CD4-positive, CD25-positive, alpha-beta regulatory T cell (primary cell): ENCODE results near the gene NCBP3. TPM values are rescaled to one million over a fixed set of nuclear protein-coding genes. Genes with fewer than 3 reads are reported as not detected.

ENCODE experiments used
- ATAC-seq, 2 donors: fragments of 150-1000 bp; cut with Tn5 transposase; one replicate each; pipeline ENCODE4 v1.10.0; 2021; ENCODE audit warnings: low read depth in 2 of 2, moderate number of reproducible peaks in 2 of 2, moderate library complexity in 1 of 2
- DNase-seq, 3 donors: peaks; one replicate each; pipeline versions ENCODE4 v3.0.0 to v3.0.0-alpha.2; 2012 to 2022; ENCODE audit warnings: mixed read lengths in 1 of 3
- H3K27ac ChIP-seq: one replicate; pipeline ENCODE4 v1.7.0; 2013; ENCODE audit warnings: mild to moderate bottlenecking, low read length; ENCODE audit not compliant: insufficient read depth, poor library complexity, severe bottlenecking
- H3K27me3 ChIP-seq: one replicate; pipeline ENCODE4 v1.7.0; 2013; ENCODE audit warnings: low read length; ENCODE audit not compliant: control insufficient read depth, insufficient read depth
- H3K36me3 ChIP-seq: one replicate; pipeline ENCODE4 v1.7.0; 2013; ENCODE audit warnings: mild to moderate bottlenecking, low read length, moderate library complexity; ENCODE audit not compliant: control insufficient read depth, insufficient read depth
- H3K4me1 ChIP-seq: 2 replicates; pipeline ENCODE4 v1.7.0; 2013; ENCODE audit warnings: mild to moderate bottlenecking, low read length; ENCODE audit not compliant: insufficient read depth, control insufficient read depth, poor library complexity, severe bottlenecking
- H3K4me3 ChIP-seq: one replicate; pipeline ENCODE4 v1.7.0; 2013; ENCODE audit warnings: low read depth, mild to moderate bottlenecking, low read length, moderate library complexity
- H3K9me3 ChIP-seq, 2 experiments: 1 replicate in 1 of 2; 2 replicates in 1 of 2; pipeline ENCODE4 v1.7.0; 2013; ENCODE audit warnings: low read length in 2 of 2, mild to moderate bottlenecking in 1 of 2, moderate library complexity in 1 of 2; ENCODE audit not compliant: control insufficient read depth in 2 of 2
- H3K27ac Mint-ChIP-seq, 3 donors: one replicate each; pipeline ENCODE4 v1.8.0; 2020 to 2022; ENCODE audit warnings: mild to moderate bottlenecking in 3 of 3, mixed read lengths in 3 of 3, moderate library complexity in 2 of 3
- H3K27me3 Mint-ChIP-seq: one replicate; pipeline ENCODE4 v1.8.0; 2022; ENCODE audit warnings: mild to moderate bottlenecking, mixed read lengths
- H3K36me3 Mint-ChIP-seq: one replicate; pipeline ENCODE4 v1.8.0; 2020; ENCODE audit warnings: mixed read lengths
- H3K4me1 Mint-ChIP-seq, 4 donors: one replicate each; pipeline ENCODE4 v1.8.0; 2020 to 2022; ENCODE audit warnings: mixed read lengths in 4 of 4, mild to moderate bottlenecking in 1 of 4
- H3K4me3 Mint-ChIP-seq, 4 donors: one replicate each; pipeline ENCODE4 v1.8.0; 2020 to 2022; ENCODE audit warnings: mild to moderate bottlenecking in 4 of 4, mixed read lengths in 4 of 4, moderate library complexity in 3 of 4
- H3K9me3 Mint-ChIP-seq, 7 donors: one replicate each; pipeline ENCODE4 v1.8.0; 2020 to 2022; ENCODE audit warnings: mixed read lengths in 7 of 7, mild to moderate bottlenecking in 3 of 7, moderate library complexity in 2 of 7
- polyA plus RNA-seq, 4 donors: library from polyadenylated mRNA; unstranded; fragments of 300-500 nt; fragmentation: Illumina TruSeq; gene quantifications; one replicate each; pipeline ENCODE4 v1.2.3, GENCODE V29; 2021
- total RNA-seq: library from RNA; stranded (reverse); gene quantifications from one replicate; pipeline ENCODE4 v1.2.3, GENCODE V29; 2022

The NCBP3 gene
- total and polyA plus RNA-seq, 5 donors from 2014 or later, result 10.5 to 46.0 (median 12.8) TPM

DNA sequence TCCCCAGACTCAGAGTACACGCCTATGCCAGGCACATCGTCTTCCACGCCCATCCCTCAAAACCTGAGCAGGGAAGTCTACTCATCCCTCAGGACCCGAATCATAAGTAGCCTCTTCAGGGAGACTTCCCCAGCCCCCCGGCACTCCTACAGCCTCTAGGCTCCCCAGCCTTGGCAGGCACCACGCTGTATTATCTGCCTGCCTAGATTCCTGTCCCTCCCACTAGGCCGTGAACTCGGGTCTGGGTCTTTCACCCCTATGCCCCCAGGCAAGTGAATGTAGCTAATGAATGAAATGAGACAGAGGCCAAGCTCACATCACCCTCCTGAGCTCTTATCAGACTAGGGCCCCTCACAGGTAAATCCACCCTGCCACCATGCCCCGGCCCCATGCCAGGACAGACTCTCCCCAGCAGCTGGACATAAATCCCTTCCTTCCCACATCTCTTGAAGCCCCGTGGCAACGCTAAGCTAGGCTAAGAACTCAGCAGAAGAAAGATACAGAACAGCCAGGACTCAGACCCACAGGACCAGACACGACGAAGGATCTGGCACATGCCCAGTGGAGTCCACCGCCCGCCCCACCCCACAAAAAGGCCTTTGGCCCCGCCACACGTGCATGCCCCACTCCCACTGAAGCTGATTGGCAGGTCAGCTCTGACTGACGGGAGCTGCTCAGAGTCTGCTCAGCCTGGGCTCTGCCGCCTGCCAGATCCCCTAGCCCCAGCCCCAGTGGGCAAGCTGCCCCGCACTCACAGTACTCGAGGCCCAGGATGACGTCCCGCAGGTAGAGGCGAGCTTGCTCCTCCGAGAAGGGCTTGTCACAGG lies 33.8 kb upstream of the NCBP3 start:
- ATAC-seq (no peak), DNase-seq (no peak)
- H3K4me1 ChIP-seq, result no peaks in the 10 kb centered on the region
- peaks cover 13% of the 10 kb centered on the region for H3K36me3 Mint-ChIP-seq
- H3K27ac Mint-ChIP-seq, result peak overlapping the region in 1 of 3 donors; percentile 42
- H3K9me3 ChIP-seq, result no peaks in the 10 kb centered on the region
- H3K9me3 Mint-ChIP-seq, result no peaks in the 10 kb centered on the region
- H3K27ac ChIP-seq, result no peak overlapping the region
- peaks cover 0 to 4% (median 2%) of the 10 kb centered on the region in 4 donors for H3K4me1 Mint-ChIP-seq
- no peak overlapping the region for H3K4me3 Mint-ChIP-seq
- no peak overlapping the region for H3K4me3 ChIP-seq
- H3K27me3 ChIP-seq, result no peaks in the 10 kb centered on the region
- peaks cover 2% of the 10 kb centered on the region for H3K36me3 ChIP-seq
- no peaks in the 10 kb centered on the region for H3K27me3 Mint-ChIP-seq

DNA sequence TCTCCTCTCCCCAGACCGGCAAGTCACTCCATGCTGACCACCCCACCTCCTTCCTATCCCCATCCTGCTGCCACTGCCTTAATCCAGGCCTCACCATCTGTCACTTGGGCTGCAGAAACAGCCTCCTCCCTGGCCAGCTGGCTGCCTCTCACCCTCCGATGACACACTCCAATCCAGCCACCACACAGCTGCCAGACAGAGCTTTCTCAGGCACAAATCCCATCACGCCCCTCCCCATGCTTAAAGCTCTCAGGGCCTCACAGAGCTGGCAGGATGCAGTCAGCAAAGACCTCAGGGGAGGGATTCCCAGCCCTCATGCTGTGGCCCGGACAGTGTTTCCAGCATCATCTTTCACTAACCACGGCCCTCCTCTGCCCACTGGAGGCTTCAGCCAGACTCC lies 33.1 kb upstream of the NCBP3 start:
- no peaks in the 10 kb centered on the region for H3K27me3 ChIP-seq
- peaks cover 13% of the 10 kb centered on the region for H3K36me3 Mint-ChIP-seq
- no peaks in the 10 kb centered on the region for H3K9me3 Mint-ChIP-seq
- H3K36me3 ChIP-seq, result peaks cover 2% of the 10 kb centered on the region
- DNase-seq, result no peak
- ATAC-seq, result no peak
- H3K4me1 ChIP-seq, result no peaks in the 10 kb centered on the region
- no peak overlapping the region for H3K27ac ChIP-seq
- no peak overlapping the region for H3K4me3 ChIP-seq
- no peaks in the 10 kb centered on the region for H3K9me3 ChIP-seq
- H3K27ac Mint-ChIP-seq, result no peak overlapping the region
- peaks cover 0 to 4% (median 2%) of the 10 kb centered on the region in 4 donors for H3K4me1 Mint-ChIP-seq
- H3K27me3 Mint-ChIP-seq, result no peaks in the 10 kb centered on the region
- H3K4me3 Mint-ChIP-seq, result no peak overlapping the region

DNA sequence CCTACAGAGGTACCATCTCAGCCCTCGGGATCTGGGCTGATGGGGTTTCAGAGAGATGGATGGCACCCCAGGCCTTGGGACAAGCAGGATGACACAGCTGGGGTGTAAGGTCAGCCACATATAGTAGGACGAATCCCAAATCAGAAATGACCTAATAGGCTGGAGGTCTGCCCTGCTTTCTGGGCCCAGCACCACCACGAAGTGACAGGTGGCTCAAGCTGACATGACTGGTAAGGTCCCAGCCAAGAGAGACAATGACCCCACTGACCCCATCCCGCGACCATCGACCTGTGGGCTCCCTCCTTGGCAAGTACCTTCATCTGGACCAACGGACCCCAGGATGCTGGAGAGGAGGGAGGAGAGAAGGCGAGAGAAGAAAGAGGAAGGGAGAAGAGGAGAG lies 31.2 kb upstream of the NCBP3 start:
- Mint-ChIP-seq H3K9me3 (no peaks in the 10 kb centered on the region), H3K4me3 (no peak overlapping the region), H3K27me3 (no peaks in the 10 kb centered on the region), H3K36me3 (peaks cover 19% of the 10 kb centered on the region), H3K4me1 (peaks cover 0 to 2% (median under 1%) of the 10 kb centered on the region in 4 donors), H3K27ac (no peak overlapping the region)
- no peak for DNase-seq
- no peaks in the 10 kb centered on the region for H3K9me3 ChIP-seq
- peaks cover 5% of the 10 kb centered on the region for H3K36me3 ChIP-seq
- no peaks in the 10 kb centered on the region for H3K27me3 ChIP-seq
- no peak overlapping the region for H3K27ac ChIP-seq
- no peak for ATAC-seq
- no peaks in the 10 kb centered on the region for H3K4me1 ChIP-seq
- H3K4me3 ChIP-seq, result no peak overlapping the region

DNA sequence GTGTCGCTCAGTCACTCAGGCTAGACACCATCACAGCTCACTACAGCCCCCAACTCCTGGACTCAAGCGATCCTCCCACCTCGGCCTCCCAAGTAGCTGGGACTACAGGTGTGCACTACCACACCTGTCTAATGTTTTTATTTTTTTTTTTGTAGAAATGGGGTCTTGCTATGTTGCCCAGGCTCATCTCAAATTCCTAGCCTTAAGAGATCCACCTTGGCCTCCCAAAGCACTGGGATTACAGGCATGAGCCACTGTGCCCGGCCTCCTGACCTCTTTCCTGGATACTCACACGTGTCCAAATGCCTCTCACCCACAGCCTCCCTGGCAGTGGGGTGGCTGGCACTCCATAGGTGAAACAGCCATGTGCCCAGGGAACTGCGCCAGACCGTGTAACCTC lies 29.3 kb upstream of the NCBP3 start:
- Mint-ChIP-seq H3K4me1 (peaks cover 0 to 2% (median under 1%) of the 10 kb centered on the region in 4 donors), H3K27ac (peak overlapping the region in 1 of 3 donors; percentile 35), H3K27me3 (no peaks in the 10 kb centered on the region), H3K4me3 (no peak overlapping the region), H3K9me3 (no peaks in the 10 kb centered on the region), H3K36me3 (peaks cover 15% of the 10 kb centered on the region)
- DNase-seq, result no peak
- ATAC-seq, result no peak
- H3K27me3 ChIP-seq, result no peaks in the 10 kb centered on the region
- H3K27ac ChIP-seq, result no peak overlapping the region
- H3K36me3 ChIP-seq, result peaks cover 5% of the 10 kb centered on the region
- H3K4me3 ChIP-seq, result no peak overlapping the region
- no peaks in the 10 kb centered on the region for H3K9me3 ChIP-seq
- H3K4me1 ChIP-seq, result no peaks in the 10 kb centered on the region

DNA sequence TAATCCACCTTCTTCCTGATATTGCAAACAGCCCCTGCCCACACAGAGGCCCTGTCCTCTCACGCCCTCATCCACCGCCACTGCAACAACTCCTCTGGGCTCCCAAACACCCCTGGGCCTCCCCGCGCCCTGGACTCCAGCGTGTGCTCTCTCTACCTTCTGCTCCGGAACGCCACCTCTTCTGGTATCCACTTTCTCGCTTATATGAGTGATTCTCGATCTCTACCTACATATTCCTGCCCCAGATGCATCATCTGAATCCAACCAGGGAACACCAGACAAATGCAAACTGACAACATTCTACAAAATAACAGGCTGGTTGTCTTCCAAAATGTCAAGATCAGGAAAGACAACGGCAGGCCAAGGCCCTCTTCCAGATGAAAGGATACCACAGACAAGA lies 27.8 kb upstream of the NCBP3 start:
- peak overlapping the region in 1 of 3 donors; percentile 82 for H3K27ac Mint-ChIP-seq
- H3K4me3 Mint-ChIP-seq, result no peak overlapping the region
- no peak for DNase-seq
- Histone ChIP-seq H3K4me1 (no peaks in the 10 kb centered on the region), H3K27ac (no peak overlapping the region), H3K27me3 (no peaks in the 10 kb centered on the region), H3K4me3 (no peak overlapping the region), H3K9me3 (no peaks in the 10 kb centered on the region), H3K36me3 (peaks cover 5% of the 10 kb centered on the region)
- H3K36me3 Mint-ChIP-seq, result peaks cover 5% of the 10 kb centered on the region
- ATAC-seq, result no peak
- H3K4me1 Mint-ChIP-seq, result peaks cover 0 to 1% (median 0%) of the 10 kb centered on the region in 4 donors
- H3K9me3 Mint-ChIP-seq, result no peaks in the 10 kb centered on the region
- no peaks in the 10 kb centered on the region for H3K27me3 Mint-ChIP-seq

DNA sequence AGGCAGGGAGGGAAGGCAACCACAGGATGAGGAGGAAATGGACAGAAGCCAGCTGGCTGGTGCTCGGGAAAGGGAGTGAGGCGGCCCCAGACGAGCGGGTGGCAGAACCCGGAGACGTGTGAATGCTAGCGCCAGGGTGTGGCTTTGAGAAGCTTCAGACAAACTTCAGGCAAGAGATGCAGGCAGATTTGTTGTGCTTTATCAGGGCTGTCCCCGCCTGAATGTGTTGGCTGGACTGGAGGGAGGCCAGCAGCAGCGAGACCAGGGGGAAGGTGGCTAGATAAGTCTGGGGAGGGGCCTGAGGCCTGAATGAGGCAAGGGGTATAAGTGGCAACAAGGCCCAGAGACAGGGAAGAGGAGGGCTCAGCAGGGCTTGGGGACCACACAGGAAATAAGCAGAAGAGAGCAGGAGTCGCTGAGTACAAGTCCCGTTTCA lies 24.8 kb upstream of the NCBP3 start:
- no peak overlapping the region for H3K27ac ChIP-seq
- H3K27me3 Mint-ChIP-seq, result no peaks in the 10 kb centered on the region
- ATAC-seq (peak in 1 of 2 donors; percentile 52), DNase-seq (no peak)
- peaks cover 4% of the 10 kb centered on the region for H3K36me3 ChIP-seq
- no peaks in the 10 kb centered on the region for H3K9me3 ChIP-seq
- H3K4me3 ChIP-seq, result no peak overlapping the region
- no peak overlapping the region for H3K27ac Mint-ChIP-seq
- no peaks in the 10 kb centered on the region for H3K27me3 ChIP-seq
- H3K9me3 Mint-ChIP-seq, result no peaks in the 10 kb centered on the region
- no peaks in the 10 kb centered on the region for H3K4me1 Mint-ChIP-seq
- no peak overlapping the region for H3K4me3 Mint-ChIP-seq
- peaks cover 11% of the 10 kb centered on the region for H3K36me3 Mint-ChIP-seq
- no peaks in the 10 kb centered on the region for H3K4me1 ChIP-seq

DNA sequence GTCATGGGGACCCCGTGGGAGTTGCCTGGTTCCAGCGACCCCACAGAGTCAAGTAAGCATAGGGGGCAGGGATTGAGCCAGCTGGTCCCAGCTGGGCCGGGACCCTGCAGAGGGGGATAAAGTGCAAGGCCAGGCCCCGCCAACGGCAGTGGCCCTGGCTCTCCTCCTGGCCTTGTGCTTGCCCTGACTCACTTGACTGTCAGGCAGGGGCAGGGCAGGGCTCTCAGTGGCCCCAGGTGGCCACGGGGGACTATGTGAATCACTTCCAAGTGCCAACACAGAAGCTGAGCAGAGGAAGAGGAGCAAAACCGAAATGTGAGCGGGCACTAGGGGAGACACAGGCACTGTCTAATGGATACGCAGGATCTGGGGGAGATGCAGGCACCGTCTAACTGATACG lies 21.6 kb upstream of the NCBP3 start:
- ATAC-seq, result no peak
- Mint-ChIP-seq H3K36me3 (peaks cover 5% of the 10 kb centered on the region), H3K4me1 (no peaks in the 10 kb centered on the region), H3K4me3 (no peak overlapping the region), H3K27ac (no peak overlapping the region), H3K9me3 (no peaks in the 10 kb centered on the region), H3K27me3 (no peaks in the 10 kb centered on the region)
- Histone ChIP-seq H3K27me3 (no peaks in the 10 kb centered on the region), H3K4me3 (no peak overlapping the region), H3K36me3 (no peaks in the 10 kb centered on the region), H3K27ac (no peak overlapping the region), H3K4me1 (no peaks in the 10 kb centered on the region), H3K9me3 (no peaks in the 10 kb centered on the region)
- DNase-seq, result no peak

DNA sequence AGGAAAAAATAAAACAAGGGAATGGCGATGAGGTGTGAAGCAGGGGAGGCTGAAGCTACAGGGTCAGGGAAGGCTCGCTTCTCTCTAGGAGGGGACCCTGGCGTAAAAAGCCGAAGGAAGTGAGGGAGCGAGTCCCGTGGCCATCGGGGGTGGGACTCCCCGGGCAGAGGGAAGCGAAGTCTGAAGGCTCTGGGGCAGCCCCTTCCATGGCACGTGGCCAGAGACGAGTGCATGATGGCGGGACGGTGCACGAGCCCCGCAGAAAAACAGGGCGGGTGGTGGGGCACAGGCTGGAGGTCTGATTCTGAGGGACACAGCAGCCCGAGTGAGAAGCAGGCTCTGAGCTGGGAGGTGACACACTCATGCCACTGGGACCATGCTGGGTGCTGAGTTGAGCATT lies 21.1 kb upstream of the NCBP3 start:
- Mint-ChIP-seq H3K4me1 (no peaks in the 10 kb centered on the region), H3K27ac (no peak overlapping the region), H3K4me3 (no peak overlapping the region), H3K36me3 (peaks cover 5% of the 10 kb centered on the region), H3K27me3 (no peaks in the 10 kb centered on the region), H3K9me3 (no peaks in the 10 kb centered on the region)
- DNase-seq, result no peak
- no peak for ATAC-seq
- Histone ChIP-seq H3K4me1 (no peaks in the 10 kb centered on the region), H3K27ac (no peak overlapping the region), H3K4me3 (no peak overlapping the region), H3K27me3 (no peaks in the 10 kb centered on the region), H3K36me3 (no peaks in the 10 kb centered on the region), H3K9me3 (no peaks in the 10 kb centered on the region)
